ENCODE data around the gene PRKAR1B. TPM values are rescaled to one million over a fixed set of nuclear protein-coding genes. Genes with fewer than 3 reads are reported as not detected.

The PRKAR1B gene
- total RNA-seq, 2 donors from 2014 or later, result 33.5 to 43.2 TPM

GRCh38 chr7:526460-527034 is 200.5 kb downstream of the PRKAR1B start:
- Histone ChIP-seq H3K27me3 (ENCODE audit: control insufficient read depth, insufficient read depth, low read length, poor library complexity, severe bottlenecking) (peaks cover 43% of the 10 kb centered on the region), H3K9ac (ENCODE audit: extremely low read depth, low read length, poor library complexity, severe bottlenecking) (no peak overlapping the region), H3K27ac (ENCODE audit: low read depth, low read length) (no peak overlapping the region), H3K36me3 (ENCODE audit: control insufficient read depth, insufficient read depth, low read length) (no peaks in the 10 kb centered on the region), H3K4me1 (ENCODE audit: control insufficient read depth, insufficient read depth, low read length) (peaks cover 2% of the 10 kb centered on the region), H3K9me3 (ENCODE audit: control insufficient read depth, low read length) (no peaks in the 10 kb centered on the region), H3K4me3 (ENCODE audit: low read length) (no peak overlapping the region)
- TF ChIP-seq CTCF (conservative IDR thresholded peaks at IDR 0.05), result no peak
- WGBS, 2 experiments (ENCODE audit: insufficient coverage in 1 of 2, insufficient read length in 1 of 2), result 88 to 89% methylated on average over 19 to 22 of the region's 22 CpGs
- Mint-ChIP-seq H3K27ac (no peak overlapping the region), H3K4me1 (peaks cover 4% of the 10 kb centered on the region), H3K4me3 (no peak overlapping the region), H3K27me3 (ENCODE audit: insufficient read depth) (peaks cover 47% of the 10 kb centered on the region), H3K36me3 (ENCODE audit: low read depth) (no peaks in the 10 kb centered on the region), H3K9me3 (no peaks in the 10 kb centered on the region)
- DNase-seq, result no peak

- no peak for TF ChIP-seq CTCF (conservative IDR thresholded peaks at IDR 0.05)
- Mint-ChIP-seq H3K36me3 (ENCODE audit: low read depth) (no peaks in the 10 kb centered on the region), H3K4me1 (peaks cover 4% of the 10 kb centered on the region), H3K27ac (no peak overlapping the region), H3K4me3 (no peak overlapping the region), H3K27me3 (ENCODE audit: insufficient read depth) (peaks cover 55% of the 10 kb centered on the region), H3K9me3 (no peaks in the 10 kb centered on the region)
- WGBS, 2 experiments (ENCODE audit: insufficient coverage in 1 of 2, insufficient read length in 1 of 2), result 86 to 89% methylated on average over 12 of the region's 12 CpGs
- Histone ChIP-seq H3K36me3 (ENCODE audit: control insufficient read depth, insufficient read depth, low read length) (no peaks in the 10 kb centered on the region), H3K9ac (ENCODE audit: extremely low read depth, low read length, poor library complexity, severe bottlenecking) (no peak overlapping the region), H3K4me3 (ENCODE audit: low read length) (no peak overlapping the region), H3K9me3 (ENCODE audit: control insufficient read depth, low read length) (no peaks in the 10 kb centered on the region), H3K27me3 (ENCODE audit: control insufficient read depth, insufficient read depth, low read length, poor library complexity, severe bottlenecking) (peaks cover 51% of the 10 kb centered on the region), H3K4me1 (ENCODE audit: control insufficient read depth, insufficient read depth, low read length) (peaks cover 6% of the 10 kb centered on the region), H3K27ac (ENCODE audit: low read depth, low read length) (no peak overlapping the region)
- DNase-seq, result no peak
Observed at GRCh38 chr7:525740-526139, 201.3 kb downstream of the PRKAR1B start.

- WGBS, 2 experiments (ENCODE audit: insufficient coverage in 1 of 2, insufficient read length in 1 of 2), result 94 to 95% methylated on average over 8 to 9 of the region's 9 CpGs
- H3K4me3 Mint-ChIP-seq, result no peak overlapping the region
- no peak for TF ChIP-seq CTCF (conservative IDR thresholded peaks at IDR 0.05)
Observed at GRCh38 chr7:524800-525199, 202.3 kb downstream of the PRKAR1B start.

More at GRCh38 chr7:524800-525199, 202.3 kb downstream of the PRKAR1B start:
- H3K27ac ChIP-seq (ENCODE audit: low read depth, low read length), result no peak overlapping the region
- H3K36me3 ChIP-seq (ENCODE audit: control insufficient read depth, insufficient read depth, low read length), result no peaks in the 10 kb centered on the region
- DNase-seq, result no peak
- Mint-ChIP-seq H3K27ac (no peak overlapping the region), H3K36me3 (ENCODE audit: low read depth) (no peaks in the 10 kb centered on the region), H3K9me3 (no peaks in the 10 kb centered on the region), H3K27me3 (ENCODE audit: insufficient read depth) (peaks cover 55% of the 10 kb centered on the region), H3K4me1 (peaks cover 4% of the 10 kb centered on the region)
- no peak overlapping the region for H3K4me3 ChIP-seq (ENCODE audit: low read length)
- H3K4me1 ChIP-seq (ENCODE audit: control insufficient read depth, insufficient read depth, low read length), result peaks cover 6% of the 10 kb centered on the region
- no peaks in the 10 kb centered on the region for H3K9me3 ChIP-seq (ENCODE audit: control insufficient read depth, low read length)
- H3K9ac ChIP-seq (ENCODE audit: extremely low read depth, low read length, poor library complexity, severe bottlenecking), result no peak overlapping the region
- H3K27me3 ChIP-seq (ENCODE audit: control insufficient read depth, insufficient read depth, low read length, poor library complexity, severe bottlenecking), result peaks cover 60% of the 10 kb centered on the region

All from endodermal cell (in vitro differentiated cells).